HG03520 (cell line): ENCODE measurements around the gene KLHL2.
"Not testable (repeated sequence)": the region's sequence is repeated elsewhere in the genome, so short reads cannot be mapped to it uniquely, and the experiment has no call there.

Experiments
- ATAC-seq: cut with Tn5 transposase; IDR thresholded peaks from one replicate; pipeline ENCODE4 v1.9.1; 2021; ENCODE audit warnings: mild to moderate bottlenecking, moderate library complexity; ENCODE audit not compliant: unreplicated experiment

The KLHL2 gene

DNA sequence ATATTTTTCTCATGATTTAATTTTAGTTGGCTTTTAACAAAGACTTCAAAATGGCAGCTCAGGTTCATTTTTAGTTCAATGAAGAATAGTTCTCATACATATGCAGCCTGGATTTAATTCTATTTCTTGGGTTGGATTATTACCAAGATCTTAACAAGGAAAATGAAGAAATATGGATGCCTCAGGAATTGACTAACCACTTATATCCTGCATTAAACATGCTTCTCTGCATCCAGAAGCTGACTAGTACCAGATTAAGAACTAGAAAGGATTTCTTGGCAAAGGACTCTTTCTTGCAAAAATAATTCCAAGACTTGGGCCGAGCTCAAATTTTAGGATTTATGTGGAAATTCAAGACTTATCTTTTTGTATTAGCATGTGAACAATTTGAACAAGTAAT lies 5.6 kb upstream of the KLHL2 start:
- no peak for ATAC-seq

DNA sequence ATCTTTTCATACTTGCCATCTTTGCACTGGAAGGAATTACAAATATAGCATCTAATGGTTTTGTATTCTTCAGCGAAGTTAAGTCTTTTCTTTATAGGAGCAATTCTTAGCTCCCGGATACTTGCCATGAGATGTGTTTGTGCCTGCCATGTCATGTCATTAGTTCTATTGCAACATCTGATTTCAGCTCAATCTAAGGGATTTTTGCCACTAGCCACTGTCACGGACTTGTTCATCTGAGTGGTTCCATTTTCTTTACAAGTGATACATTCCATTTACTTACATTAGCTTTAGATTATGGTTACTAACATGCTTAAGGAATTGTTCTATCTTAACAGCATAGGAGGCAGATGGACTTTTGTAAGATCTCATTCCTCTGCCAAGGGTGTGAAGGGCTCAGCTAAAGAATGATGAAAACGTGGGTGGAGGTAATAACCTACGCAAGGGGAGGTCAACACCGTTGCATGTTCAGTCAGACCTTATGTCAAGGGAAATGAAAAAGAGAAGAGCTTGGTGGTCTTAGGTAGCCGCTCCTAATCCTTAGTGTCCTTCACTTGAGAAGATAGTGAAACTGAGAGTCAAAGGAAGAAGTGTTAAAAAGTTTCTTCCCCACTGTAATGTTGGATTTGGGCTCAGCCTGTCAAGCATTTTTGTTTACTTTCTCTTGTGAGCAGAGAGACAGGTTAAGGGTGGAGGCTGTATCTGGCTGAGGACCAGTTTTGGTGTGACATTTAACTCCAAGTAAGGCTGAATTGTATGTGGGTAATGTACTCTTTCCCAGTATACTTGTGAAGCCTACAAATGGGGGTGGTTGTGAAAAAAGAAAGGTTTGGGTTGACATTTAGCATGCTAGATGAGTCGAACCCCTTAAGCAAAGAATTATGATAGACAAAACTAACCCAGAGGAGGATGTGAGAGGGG lies 3.6 kb upstream of the KLHL2 start:
- no peak for ATAC-seq

DNA sequence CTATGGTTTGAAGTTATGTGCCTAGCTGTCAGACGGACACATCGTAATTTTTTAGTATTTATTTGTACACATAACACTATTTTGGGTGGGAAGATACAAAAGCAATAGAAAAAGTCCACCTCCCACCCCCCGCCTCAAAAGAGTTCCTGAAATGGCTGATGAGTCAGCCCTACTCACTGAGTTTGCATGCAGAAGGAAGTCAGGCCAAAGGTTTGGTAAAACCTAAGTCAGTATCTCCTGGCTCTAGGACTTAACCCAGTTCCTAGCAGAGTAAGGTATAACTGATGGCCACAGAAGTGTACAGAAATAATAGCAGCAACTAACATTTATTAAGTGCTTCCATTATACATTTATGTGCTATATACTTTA lies 2.9 kb upstream of the KLHL2 start:
- no peak for ATAC-seq

DNA sequence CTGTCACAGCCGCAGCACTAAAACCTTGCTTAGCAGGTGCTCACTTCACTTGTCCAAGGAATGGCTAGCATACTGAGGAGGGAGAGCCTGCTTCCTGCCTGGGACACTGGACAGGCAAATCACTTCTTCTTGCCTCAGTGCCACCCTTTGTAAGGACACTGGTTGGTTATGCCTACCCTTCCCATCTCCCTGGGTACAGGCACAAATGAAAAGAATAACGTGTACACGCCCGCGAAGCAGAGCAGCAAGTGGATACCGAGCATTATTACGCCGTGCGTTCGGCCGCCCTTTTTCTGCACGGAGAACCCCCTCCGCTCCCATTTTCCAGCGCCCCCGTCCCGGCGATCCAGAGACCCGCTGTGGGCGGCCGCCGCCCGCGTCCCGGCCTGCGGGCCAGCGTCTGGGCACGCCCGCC lies 338 bp upstream of the KLHL2 start:
- peak; percentile 23 for ATAC-seq

DNA sequence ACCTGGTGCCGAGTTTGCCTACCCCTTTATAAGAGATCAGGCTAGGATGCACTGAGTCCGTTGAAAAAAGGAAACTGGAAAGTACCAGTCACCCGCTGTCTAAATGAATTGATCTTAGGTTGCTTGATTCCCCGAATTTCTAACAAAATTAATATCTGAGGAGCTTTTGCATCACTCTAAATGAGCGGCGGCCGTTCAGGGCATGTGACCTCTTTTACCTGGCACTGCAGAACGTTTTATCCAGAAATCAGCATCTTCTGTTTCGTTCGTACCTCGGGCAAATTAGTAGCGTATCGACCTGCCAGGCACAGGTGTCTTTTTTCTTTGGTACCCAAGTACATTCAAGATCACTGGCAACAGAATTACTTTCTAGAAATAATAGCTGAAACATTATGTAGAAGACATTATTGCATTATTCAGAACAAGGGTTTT lies 876 bp downstream of the KLHL2 start:
- ATAC-seq: no peak

DNA sequence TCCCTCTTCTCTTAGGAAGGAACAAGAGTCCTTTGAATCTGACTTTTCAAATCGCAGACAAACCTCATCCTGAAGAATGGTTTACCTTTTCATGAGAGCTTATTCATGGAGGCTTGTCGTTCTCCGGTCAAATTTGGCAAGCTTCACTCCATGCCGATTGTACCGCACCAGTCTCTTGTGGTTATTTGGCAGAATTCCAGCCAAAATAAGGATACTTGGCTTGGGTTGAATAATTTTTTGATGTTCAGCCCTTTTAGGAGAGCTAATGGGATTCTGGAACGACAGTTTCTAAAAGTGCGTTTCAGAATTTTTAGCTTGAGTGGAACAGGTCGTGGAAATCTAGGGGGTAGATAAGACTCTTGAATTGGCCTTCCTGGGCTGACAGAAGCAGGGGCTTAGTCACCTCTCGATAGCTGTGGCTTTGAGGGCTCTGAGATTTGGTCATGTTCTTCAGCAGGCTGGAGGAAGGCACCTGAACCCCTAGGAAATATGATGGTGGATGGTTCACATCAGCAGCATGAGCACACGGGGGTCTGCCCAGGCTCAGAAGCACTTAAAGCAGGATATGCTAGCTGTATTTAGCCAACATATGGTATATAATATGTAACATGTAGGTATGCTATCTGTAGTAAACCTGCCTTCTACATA lies 1.5 kb downstream of the KLHL2 start:
- no peak for ATAC-seq

DNA sequence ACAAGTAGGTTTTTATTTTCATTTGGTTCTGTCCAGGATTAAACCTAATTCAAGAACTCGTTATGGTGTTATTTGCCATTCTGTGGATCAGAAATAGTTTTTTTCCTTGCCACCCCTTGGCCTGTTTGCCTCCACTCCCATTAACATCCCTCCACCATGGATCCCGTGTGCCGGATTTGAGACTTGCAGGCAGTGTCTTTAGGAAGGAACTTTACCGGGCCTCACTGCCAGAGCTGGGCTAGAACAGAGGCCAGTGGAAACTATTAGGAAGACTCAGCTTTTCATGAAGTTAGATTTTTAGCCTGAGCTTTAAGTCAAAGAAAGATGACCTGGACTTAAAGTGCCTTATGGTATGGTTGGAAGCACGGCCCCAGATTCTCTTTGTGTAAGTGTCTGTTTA lies 2.4 kb downstream of the KLHL2 start:
- no peak for ATAC-seq

DNA sequence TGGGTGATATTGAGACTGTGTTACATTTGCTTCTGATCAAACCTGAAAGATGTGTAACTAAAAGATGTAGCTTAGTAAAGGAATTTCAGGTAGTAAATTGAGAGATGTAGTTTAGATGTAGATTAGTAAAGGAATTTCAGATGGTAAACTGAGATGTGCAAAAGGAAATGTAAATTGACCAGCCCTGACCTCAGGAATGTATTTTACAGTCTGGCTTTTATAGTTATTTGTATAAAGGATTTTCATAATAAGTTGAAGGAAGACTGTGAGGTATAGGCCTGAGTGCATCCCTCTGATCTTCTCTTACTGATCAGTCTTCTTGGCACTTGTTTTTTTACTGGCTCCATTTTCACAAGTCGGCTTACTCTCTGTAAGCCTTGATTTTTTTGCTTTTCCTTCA lies 3.2 kb downstream of the KLHL2 start:
- ATAC-seq: no peak

DNA sequence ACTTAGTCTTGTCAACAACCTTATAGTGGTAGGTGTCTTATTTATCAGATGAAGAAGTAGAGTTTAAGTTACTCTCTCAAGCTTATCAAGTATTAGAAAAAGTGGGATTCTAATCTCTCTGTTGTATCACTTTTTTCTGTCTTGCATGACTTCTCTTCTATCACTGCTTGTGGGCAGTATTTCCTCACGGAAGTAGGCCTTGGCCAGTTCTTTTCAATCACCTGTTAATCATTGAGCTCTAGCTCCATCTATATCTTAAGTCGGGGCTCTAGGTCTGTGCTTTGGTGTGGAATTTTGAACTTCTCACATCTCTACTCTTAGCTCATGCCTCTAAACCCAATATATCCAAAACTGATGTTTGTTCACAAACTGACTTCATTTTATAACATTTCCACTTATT lies 5.3 kb downstream of the KLHL2 start:
- not testable (repeated sequence) for ATAC-seq

DNA sequence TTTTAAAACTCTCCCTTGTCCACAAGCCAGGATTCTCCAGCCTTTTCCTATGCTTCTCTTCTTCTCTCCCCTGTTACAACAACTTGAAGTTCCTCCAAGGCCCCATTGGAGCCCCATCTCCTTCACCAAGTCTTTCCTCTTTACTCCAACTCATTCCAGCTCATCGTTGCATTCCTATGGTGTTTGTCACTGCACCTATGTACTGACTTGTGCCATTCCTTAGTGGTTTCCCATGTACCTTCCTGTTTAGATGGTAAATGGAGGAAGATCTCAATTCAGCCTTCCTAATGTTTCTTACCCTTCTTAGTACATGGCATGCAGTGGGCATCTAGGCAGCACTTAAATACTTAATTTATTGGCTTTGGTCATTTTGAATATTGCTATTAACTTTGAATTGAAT lies 6.0 kb downstream of the KLHL2 start:
- not testable (repeated sequence) for ATAC-seq

DNA sequence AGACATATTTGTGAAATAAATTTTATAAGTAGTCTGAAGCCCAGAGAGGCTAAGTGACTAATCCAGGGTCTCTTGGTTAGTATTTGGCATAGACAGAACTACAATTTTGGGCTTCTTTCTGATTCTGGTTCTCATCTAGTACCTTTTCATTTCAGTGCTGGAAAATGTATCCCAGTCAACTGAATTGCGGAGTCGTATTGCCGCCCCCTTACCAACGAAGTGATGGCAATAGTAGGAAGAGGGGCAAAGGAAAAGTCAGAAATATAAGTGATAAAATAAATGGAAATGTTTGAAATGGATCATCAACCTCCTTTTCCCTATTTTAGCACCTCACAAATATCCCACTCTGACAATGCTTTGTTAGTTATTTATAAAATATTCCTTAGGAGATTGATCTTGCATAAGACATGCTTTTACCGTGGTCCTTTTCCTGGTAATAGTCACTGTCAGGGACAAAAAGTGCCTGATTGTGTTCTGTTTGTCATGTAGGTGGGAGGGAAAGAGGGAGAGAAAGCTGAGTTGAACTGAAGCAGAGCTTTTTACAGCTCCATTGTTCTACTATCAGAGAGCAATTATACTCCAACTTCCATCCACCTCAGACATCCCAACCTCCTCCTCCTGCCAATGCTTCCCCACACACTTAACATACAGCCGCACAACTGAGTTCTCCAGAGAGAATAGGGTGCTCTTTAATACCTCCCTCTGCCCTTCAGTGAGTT lies 6.8 kb downstream of the KLHL2 start:
- not testable (repeated sequence) for ATAC-seq

DNA sequence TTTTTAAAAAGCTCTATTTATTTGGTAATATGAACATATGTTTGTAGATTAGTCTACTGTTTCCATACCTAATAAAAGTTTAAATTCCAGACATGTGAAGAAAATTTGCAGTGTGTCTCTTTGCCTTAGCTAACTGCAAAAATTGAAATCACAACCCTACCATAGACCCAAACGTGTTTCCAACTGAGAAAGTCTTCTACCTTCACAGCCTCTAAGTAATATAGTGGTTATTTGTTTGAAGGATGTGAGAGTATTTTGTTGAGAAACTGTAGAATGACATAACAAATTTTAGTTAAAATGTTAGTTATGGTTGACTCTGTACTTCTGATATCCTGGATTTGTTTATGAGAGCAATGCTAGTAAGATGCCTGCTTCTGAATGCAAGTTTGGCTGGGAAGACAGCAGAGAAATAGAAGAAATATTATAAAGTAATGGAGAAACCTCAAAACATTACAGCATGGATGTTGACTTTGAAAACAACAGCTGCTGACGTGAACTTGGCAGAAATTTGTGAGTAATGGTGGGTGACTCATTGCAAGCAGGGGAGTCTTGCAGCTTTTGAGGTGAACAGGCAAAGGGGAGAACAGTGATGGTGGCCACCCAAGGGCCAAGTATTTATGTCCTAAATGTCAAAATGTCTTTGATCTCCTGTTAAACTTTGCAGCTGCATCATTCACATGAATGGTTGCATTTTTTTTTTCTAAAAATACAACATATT lies 7.8 kb downstream of the KLHL2 start:
- ATAC-seq: peak; percentile 55

DNA sequence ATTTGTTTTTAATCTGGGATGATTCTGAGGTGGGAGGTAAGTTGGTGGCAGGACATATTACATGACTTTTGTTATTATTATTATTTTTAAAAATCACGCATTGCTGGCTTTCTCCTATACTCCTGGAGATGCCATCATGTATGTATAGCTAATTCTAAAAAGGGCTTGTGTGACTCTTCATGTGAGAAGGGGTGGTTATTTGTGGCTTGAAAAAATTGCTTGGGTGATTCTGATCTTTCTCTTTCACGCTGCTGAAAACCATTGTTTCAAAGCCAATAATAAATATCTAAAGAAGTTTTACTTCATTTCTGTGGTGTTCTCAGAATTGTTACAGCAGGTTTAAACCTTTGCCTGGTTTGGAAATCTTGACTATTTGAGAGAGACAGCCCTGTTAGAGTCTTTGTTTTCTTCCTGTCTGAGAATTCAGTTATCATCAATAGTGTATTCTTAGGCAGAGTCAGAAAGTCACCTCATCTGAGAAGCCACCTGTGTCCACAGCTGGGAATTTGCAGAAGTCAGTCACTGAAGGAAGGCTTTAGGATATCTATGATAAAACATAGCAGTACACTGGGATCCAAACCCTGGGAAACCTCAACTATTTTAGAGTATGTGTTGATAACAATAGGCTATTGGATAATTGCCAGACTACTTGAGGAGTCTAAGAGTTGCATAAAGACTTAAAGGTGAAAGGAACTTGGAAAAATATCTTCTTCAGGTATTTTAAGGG lies 8.6 kb downstream of the KLHL2 start:
- peak; percentile 50 for ATAC-seq

DNA sequence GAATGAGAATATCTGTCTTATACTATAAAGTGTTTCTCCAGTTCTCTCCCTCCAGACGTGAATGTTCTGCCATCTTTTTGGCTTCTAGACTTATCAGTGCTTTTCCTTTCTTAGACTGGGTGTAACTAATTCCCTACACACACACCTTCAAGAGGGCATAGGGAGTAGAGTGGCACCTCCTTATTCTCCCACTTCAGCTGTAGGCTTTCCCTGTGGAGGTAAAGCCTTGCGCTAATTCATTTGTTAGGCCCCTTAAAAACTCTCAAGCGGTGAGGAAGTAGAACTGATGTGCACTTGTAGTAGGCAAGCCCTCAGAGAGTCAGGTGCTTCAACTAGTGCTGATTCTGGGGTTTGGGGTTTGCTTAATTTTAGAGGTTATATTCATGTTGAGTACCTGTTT lies 10.0 kb downstream of the KLHL2 start:
- no peak for ATAC-seq

DNA sequence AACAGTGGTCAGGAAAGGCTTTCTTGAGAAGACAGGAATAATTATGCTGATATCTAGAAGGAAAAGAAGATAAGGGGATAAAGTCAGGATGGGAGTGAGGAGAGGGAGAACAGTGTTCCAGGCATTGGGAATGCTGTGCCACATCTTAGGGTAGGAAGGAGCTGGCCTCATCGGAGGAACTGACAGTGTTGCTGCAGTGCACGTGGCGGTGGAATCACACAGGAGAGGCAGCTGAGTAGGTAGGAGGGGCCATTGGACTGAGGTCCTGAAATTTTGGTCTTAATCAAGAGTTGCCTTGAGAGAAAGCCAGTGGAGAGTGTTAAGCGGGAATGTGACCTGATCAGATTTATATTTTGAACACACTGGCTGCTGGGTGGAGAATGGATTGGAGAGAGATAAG lies 13.9 kb downstream of the KLHL2 start:
- ATAC-seq: not testable (repeated sequence)

DNA sequence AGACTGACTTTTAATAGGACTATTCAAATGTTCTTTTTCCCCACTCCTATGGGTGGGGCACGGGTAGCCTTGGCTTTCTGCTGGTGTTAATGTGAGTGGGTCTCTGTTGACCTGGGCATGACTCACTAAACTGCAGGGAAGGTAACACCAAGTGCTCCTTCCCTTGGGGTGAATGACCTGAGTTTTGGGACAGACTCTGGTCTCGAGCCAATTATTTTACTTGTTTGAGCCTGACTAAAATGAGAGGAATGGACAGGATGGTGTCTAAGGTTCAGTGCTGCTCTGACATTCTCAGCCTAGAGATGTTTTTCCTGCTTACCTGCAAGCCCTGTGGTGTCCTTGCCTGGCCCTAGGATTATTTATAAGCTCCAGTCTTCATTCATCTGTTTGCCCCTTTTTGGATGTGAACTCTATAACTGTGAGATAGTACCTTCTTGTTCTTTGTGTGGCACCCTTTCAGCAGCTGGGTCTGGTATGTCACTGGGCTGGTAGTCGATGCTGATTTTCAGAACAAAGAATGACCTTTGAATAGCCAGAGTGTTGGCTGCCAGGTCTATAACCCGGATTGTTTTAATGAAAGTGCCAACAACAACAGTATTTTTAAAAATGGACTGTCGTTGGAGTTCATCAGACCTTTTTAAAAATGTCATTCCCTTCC lies 14.8 kb downstream of the KLHL2 start:
- not testable (repeated sequence) for ATAC-seq

DNA sequence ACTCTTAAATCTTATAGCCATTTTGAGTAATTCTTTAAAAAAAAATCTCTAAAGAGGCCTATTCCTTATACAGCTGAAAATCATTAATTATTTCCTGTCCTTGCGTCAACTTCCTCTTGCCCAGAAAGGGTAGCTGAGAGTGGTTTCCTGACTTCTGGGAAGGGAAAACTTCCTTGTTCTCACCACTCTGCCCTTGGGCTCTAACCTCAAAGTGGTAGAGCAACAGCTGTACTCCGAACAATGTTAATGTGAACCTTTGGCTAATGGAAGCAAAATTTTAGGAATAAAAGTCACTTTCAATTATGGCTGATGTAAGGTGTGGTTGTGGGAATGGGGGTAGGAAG lies 15.3 kb downstream of the KLHL2 start:
- no peak for ATAC-seq

DNA sequence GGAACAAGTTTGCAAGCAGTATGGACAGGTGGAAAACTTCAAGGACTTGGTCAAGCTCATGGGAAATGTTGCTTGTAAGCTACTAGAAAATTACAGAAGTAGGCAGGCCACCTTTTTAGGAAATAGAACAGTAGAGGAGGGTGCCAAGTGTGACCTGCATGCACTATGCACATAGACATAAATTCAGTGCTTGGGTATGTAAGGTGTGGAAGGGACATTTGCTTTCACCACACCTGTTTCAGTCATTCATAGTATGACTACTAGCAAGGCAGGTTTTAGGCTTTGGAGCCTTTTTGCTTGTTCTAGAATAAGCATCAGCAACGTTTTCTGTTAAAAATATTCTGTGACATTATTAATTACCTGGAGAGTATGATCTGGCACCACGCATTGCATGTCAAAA lies 20.0 kb downstream of the KLHL2 start:
- not testable (repeated sequence) for ATAC-seq

DNA sequence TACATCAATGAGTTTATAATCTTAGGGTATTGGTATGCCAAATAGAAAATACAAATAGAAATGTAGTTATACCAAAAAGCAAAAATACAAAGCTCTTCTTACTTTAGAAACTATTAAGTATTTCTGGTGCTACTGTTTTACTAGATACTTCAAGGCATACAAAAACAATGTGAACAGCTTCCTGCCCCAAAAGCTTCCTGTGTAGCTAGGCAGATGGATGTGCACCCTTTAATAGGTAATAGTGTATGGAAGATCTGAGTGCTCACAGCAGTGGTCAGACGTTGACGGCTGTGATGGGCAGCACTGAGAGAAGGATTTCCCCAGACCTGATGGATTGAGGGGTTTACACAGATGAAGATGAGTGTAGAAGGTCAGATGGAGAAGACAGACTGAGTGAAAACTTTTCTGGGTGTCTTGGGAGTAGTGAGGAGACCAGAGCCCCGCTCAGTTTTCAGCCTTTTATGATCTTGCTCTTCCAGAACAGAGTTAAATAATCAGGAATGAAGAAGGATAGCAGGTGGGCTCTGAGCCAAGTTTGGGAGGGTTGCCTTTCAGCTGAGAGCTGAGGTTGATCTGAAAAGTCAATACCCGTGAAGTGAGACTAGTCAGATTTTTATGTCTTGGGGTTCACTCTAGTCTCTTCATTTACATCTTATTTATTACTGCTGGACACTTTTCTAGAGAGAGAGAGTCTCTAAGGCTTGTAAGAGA lies 22.3 kb downstream of the KLHL2 start:
- not testable (repeated sequence) for ATAC-seq
